ENCODE results near the gene CWC22. TPM values are rescaled to one million over a fixed set of nuclear protein-coding genes. Genes with fewer than 3 reads are reported as not detected.

Gene CWC22
- total RNA-seq, 3 donors from 2014 or later = 23.0 to 28.1 (median 23.9) TPM

GRCh38 chr2:180003073-180003472, 4.0 kb downstream of the CWC22 start:
- intact Hi-C loops (cut with DNase I; ENCODE audit: low total_unique reads) = no loop called here
- H3K4me1 ChIP-seq = no peaks in the 10 kb centered on the region
- H3K27me3 ChIP-seq = no peaks in the 10 kb centered on the region

GRCh38 chr2:180002198-180002770, 4.8 kb downstream of the CWC22 start:
- Histone ChIP-seq H3K27me3 (no peaks in the 10 kb centered on the region), H3K4me1 (no peaks in the 10 kb centered on the region), H3K9me3 (no peaks in the 10 kb centered on the region), H3K27ac (no peak overlapping the region), H3K36me3 (no peaks in the 10 kb centered on the region), H3K4me3 (no peak overlapping the region)
- intact Hi-C loops (cut with DNase I; ENCODE audit: low total_unique reads) = no loop called here
- DNase-seq (ENCODE audit: low spot score in 2 of 2) = no peak
- TF ChIP-seq CTCF (IDR thresholded peaks at IDR 0.05) (no peak), POLR2A (IDR thresholded peaks at IDR 0.05) (no peak), POLR2AphosphoS5 (IDR thresholded peaks at IDR 0.05) (no peak)

More at GRCh38 chr2:180003073-180003472, 4.0 kb downstream of the CWC22 start:
- TF ChIP-seq CTCF (IDR thresholded peaks at IDR 0.05) (no peak), POLR2AphosphoS5 (IDR thresholded peaks at IDR 0.05) (no peak), POLR2A (IDR thresholded peaks at IDR 0.05) (no peak)
- Histone ChIP-seq H3K36me3 (no peaks in the 10 kb centered on the region), H3K27ac (no peak overlapping the region), H3K4me3 (no peak overlapping the region), H3K9me3 (no peaks in the 10 kb centered on the region)
- DNase-seq (ENCODE audit: low spot score in 2 of 2) = no peak

GRCh38 chr2:180001726-180002125, 5.4 kb downstream of the CWC22 start:
- Histone ChIP-seq H3K27ac (no peak overlapping the region), H3K36me3 (no peaks in the 10 kb centered on the region), H3K9me3 (no peaks in the 10 kb centered on the region), H3K4me1 (no peaks in the 10 kb centered on the region), H3K27me3 (no peaks in the 10 kb centered on the region), H3K4me3 (no peak overlapping the region)
- intact Hi-C loops (cut with DNase I; ENCODE audit: low total_unique reads) = no loop called here
- DNase-seq (ENCODE audit: low spot score in 2 of 2) = no peak
- TF ChIP-seq POLR2AphosphoS5 (IDR thresholded peaks at IDR 0.05) (no peak), POLR2A (IDR thresholded peaks at IDR 0.05) (no peak), CTCF (IDR thresholded peaks at IDR 0.05) (no peak)

- H3K4me3 ChIP-seq = no peak overlapping the region
- H3K9me3 ChIP-seq = no peaks in the 10 kb centered on the region
- H3K36me3 ChIP-seq = no peaks in the 10 kb centered on the region
- no peaks in the 10 kb centered on the region for H3K4me1 ChIP-seq
- intact Hi-C loops (cut with DNase I; ENCODE audit: low total_unique reads) = no loop called here
- TF ChIP-seq POLR2A (IDR thresholded peaks at IDR 0.05) (no peak), CTCF (IDR thresholded peaks at IDR 0.05) (no peak), POLR2AphosphoS5 (IDR thresholded peaks at IDR 0.05) (no peak)
- no peak for DNase-seq (ENCODE audit: low spot score in 2 of 2)
- H3K27me3 ChIP-seq = no peaks in the 10 kb centered on the region
- H3K27ac ChIP-seq = no peak overlapping the region
Measured at GRCh38 chr2:180000434-180000833, 6.7 kb downstream of the CWC22 start.

- no peaks in the 10 kb centered on the region for H3K4me1 ChIP-seq
- TF ChIP-seq CTCF (IDR thresholded peaks at IDR 0.05) = no peak
- H3K27ac ChIP-seq = no peak overlapping the region
- intact Hi-C loops (cut with DNase I; ENCODE audit: low total_unique reads) = no loop called here
- H3K9me3 ChIP-seq = no peaks in the 10 kb centered on the region
- no peak for DNase-seq (ENCODE audit: low spot score in 2 of 2)
- H3K4me3 ChIP-seq = no peak overlapping the region
- no peaks in the 10 kb centered on the region for H3K36me3 ChIP-seq
- no peaks in the 10 kb centered on the region for H3K27me3 ChIP-seq
Measured at GRCh38 chr2:179999000-179999399, 8.1 kb downstream of the CWC22 start.

All from breast epithelium (tissue), 4 donors.